Fibroblast of the aortic adventitia (primary cell): ENCODE data around the gene DNMT3B. TPM values are rescaled to one million over a fixed set of nuclear protein-coding genes. Genes with fewer than 3 reads are reported as not detected.

Source experiments
- DNase-seq: peaks from one replicate; pipeline ENCODE4 v3.0.0-alpha.2; 2010; ENCODE audit warnings: low read depth
- H3K4me3 ChIP-seq: 2 replicates; pipeline ENCODE4 v1.5.1; 2011; ENCODE audit warnings: low read depth, mild to moderate bottlenecking, control low read depth, low read length, moderate library complexity
- total RNA-seq: library from RNA; depleted of rRNA; stranded (reverse); fragments of >200 nt; gene quantifications from 2 replicates; pipeline ENCODE4 v1.2.3, GENCODE V29; 2012; ENCODE audit warnings: low replicate concordance
- TF ChIP-seq, protein P1 (sequence below): IDR thresholded peaks from 2 replicates; pipeline ENCODE4 v1.5.1; 2011; ENCODE audit warnings: mild to moderate bottlenecking, low read length, control low read depth, inconsistent platforms; ENCODE audit not compliant: insufficient read depth

The DNMT3B gene
- total RNA-seq, 1 donor, result 3.3 TPM

DNA sequence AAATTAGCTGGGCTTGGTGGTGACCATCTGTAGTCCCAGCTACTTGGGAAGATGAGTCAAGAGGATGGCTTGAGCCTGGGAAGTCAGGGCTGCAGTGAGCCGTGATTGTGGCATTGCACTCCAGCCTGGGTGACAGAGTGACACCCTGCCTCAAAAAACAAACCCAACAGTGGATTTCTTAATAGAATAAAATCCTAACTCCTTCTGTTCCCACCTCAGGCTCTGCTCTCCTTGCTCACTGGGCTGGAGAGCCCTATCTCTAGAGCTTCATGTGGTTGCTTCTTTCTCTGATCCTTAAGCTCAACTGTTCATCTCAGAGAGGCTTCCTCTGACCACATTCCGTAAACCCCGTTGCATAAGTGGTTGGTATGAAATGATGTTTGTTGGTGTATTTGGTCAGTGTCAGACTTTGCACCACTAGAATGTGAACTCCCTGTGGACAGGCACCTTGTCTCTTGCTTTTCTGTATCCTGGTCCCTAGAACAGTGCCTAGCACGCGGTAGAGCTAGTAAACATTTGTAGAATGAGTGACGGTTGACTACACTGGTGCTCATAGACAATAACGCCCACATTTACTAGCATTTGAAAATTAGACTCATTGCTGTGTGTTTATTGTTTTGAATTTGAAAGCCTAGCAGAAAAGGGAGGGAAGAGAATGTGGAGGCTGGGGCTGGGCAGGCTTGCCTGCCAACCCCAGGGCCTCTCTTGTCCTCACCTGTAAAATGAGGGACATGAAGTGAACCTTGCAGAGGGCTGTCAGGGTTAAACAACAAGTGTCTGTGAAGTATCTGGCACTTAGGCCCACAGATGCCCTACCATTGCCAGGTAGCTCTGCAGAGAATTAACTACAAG is 61.8 kb downstream of the DNMT3B start:
- TF ChIP-seq, protein P1, sequence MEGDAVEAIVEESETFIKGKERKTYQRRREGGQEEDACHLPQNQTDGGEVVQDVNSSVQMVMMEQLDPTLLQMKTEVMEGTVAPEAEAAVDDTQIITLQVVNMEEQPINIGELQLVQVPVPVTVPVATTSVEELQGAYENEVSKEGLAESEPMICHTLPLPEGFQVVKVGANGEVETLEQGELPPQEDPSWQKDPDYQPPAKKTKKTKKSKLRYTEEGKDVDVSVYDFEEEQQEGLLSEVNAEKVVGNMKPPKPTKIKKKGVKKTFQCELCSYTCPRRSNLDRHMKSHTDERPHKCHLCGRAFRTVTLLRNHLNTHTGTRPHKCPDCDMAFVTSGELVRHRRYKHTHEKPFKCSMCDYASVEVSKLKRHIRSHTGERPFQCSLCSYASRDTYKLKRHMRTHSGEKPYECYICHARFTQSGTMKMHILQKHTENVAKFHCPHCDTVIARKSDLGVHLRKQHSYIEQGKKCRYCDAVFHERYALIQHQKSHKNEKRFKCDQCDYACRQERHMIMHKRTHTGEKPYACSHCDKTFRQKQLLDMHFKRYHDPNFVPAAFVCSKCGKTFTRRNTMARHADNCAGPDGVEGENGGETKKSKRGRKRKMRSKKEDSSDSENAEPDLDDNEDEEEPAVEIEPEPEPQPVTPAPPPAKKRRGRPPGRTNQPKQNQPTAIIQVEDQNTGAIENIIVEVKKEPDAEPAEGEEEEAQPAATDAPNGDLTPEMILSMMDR, result no peak
- DNase-seq, result peak; percentile 29
- H3K4me3 ChIP-seq, result no peak overlapping the region

DNA sequence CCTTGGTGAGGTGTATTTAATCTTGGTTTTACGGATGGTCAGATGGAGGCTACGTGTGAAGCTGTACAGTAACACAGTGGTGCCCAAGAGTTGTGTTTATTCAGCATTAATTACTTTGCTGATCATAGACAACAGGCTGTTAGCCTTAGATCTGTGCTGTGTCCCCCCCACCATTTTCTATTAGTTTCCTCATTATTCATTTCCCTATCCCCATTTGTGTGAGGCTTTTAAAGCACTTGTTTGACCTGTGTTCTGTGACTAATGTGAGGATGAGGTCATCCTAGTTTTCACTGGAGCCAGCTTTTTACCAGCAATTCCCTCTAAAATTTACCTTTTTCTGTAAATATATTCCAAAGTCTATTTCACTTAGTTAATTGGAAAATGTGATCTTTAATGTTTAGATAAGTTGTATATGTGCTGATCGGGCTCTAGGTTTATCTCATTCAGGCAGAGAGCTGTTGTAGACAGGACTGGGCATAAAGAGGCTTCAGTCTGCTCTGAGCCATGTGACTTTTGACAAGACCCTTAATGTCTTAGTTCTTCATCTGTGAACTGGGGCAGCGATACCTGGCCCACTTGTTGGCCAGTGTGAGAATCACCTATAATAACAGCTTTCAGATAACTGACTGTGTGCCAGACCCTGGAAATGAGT is 66.0 kb downstream of the DNMT3B start:
- DNase-seq, result peak; percentile 16
- TF ChIP-seq, protein P1, result no peak
- H3K4me3 ChIP-seq, result no peak overlapping the region

DNA sequence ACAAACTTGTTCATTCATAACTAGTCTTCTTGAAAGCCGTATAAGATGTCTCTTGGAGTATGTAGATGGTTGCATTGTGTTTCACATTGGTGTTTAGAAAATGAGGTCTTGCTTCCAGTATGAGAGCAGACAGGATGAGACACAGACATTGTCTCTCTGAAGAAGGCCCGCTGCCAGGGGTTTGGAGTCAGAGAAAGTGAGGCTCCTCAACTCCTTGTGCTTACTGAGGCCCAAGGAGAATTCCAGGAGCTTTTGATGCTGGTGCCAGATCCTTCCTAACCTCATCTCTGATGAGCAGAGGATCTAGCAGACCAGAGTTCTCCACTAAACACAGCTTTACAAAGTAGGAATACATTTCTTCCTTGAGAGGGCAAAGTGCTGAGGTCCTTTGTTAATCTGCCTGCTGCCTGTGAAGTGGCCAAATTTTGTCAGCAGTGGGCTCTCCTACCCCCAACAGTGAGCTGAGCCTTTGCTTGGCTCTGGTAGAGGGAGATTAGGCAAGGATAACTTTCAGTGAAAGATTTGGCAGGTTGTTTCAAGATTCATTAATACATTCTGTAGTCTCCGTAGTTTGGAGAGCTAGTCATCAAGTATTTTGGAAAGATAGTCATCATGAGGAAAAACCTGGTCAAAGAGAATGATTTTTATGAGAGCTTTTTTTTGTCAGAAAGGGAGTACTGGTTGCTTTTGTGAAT is 67.3 kb downstream of the DNMT3B start:
- TF ChIP-seq, protein P1, result no peak
- DNase-seq, result peak; percentile 68
- H3K4me3 ChIP-seq, result no peak overlapping the region

DNA sequence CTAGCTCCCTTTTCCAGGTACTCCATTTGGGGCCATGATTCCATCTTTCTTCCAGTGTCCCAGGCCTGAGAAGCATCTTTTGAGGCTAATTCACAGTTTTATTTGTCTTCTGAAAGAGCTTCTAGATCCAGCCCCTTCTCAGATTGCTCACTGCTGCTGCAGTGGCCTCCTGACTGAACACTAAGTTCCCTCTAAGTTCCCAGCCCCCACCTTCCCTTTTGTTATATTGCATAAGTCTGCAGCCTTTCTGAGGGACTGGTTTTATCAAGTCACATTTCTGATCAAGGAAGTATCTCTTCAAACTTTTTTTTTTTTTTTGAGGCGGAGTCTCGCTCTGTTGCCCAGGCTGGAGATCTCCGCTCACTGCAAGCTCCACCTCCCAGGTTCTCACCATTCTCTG is 68.3 kb downstream of the DNMT3B start:
- TF ChIP-seq, protein P1, result no peak
- peak; percentile 29 for DNase-seq
- H3K4me3 ChIP-seq, result no peak overlapping the region

DNA sequence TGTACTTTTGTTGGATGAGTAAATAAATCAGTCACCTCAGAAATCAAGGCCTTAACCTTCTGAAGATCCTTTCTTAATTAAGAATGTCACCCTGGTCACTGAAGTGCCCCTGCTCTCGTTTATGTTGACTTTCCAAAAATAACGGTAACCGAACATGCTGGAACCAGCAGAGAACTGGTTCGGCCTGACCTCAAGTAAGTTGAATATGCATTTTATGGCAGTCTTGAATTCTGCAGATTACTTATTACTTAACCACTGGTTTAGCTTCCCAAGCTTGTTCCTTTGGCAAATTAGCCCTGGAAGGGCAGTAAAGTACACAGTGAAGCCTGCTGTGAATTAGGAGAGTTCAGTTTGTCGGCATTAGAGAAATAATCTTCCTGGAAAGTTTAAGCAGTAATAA is 69.8 kb downstream of the DNMT3B start:
- TF ChIP-seq, protein P1, result no peak
- no peak for DNase-seq
- no peak overlapping the region for H3K4me3 ChIP-seq

DNA sequence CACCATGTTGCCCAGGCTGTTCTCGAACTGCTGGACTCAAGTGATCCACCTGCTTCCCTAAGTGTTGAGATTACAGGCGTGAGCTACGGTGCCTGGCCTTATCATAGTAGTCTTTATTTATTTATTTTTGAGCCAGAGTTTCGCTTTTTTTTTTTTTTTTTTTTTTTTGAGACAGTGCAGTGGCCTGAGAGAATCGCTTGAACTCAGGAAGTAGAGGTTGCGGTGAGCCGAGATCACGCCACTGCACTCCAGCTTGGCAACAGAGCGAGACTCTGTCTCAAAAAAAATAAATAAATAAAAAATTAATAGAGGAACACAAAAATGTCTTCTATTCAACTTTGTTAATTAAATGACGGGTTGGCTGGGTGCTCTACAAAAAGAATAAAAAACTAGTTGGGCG is 70.5 kb downstream of the DNMT3B start:
- DNase-seq, result no peak
- H3K4me3 ChIP-seq, result no peak overlapping the region
- TF ChIP-seq, protein P1, result no peak
